GM12891 (cell line): Measurements from ENCODE around the gene RPUSD4.

ENCODE experiments used
- POLR2A ChIP-seq: IDR thresholded peaks from 2 replicates; pipeline ENCODE4 v1.6.1; 2011; ENCODE audit warnings: low read depth, low read length, control low read depth
- POLR2AphosphoS5 ChIP-seq: IDR thresholded peaks from 2 replicates; pipeline ENCODE4 v1.6.1; 2011; ENCODE audit warnings: low read depth, low read length, control low read depth

- TF ChIP-seq POLR2A (no peak), POLR2AphosphoS5 (no peak)
Observed at GRCh38 chr11:126163074-126163700, 48.3 kb downstream of the RPUSD4 start.
